HepG2 (cell line): Measurements from ENCODE around the gene RNF11. TPM values are rescaled to one million over a fixed set of nuclear protein-coding genes. Genes with fewer than 3 reads are reported as not detected.
A peak's percentile ranks its signal among the peaks of the same experiment; 100 is the strongest.

Experiments
- CCDC6 ChIP-seq: sonication (generic); formaldehyde crosslinking; IDR thresholded peaks from 2 replicates; pipeline ENCODE4 v1.8.1; 2022; ENCODE audit warnings: mild to moderate bottlenecking, missing genetic modification reagents, moderate library complexity
- FOXC1 ChIP-seq: sonication (generic); formaldehyde crosslinking; IDR thresholded peaks from 2 replicates; pipeline ENCODE4 v1.8.0; 2022; ENCODE audit warnings: mild to moderate bottlenecking, missing genetic modification reagents, borderline replicate concordance
- HDAC1 ChIP-seq: sonication (generic); formaldehyde crosslinking; IDR thresholded peaks from 2 replicates; pipeline ENCODE4 v1.5.1; 2020; ENCODE audit warnings: mild to moderate bottlenecking, missing genetic modification reagents
- HNRNPUL1 ChIP-seq: fragments of 200-400 bp; formaldehyde crosslinking; IDR thresholded peaks from 2 replicates; pipeline ENCODE4 v1.6.1; 2017; ENCODE audit warnings: low read depth, mild to moderate bottlenecking, low read length, moderate library complexity
- KAT8 ChIP-seq: IDR thresholded peaks from 2 replicates; pipeline ENCODE4 v1.6.1; 2016; ENCODE audit warnings: missing genetic modification reagents, missing compliant biosample characterization
- MIER2 ChIP-seq: IDR thresholded peaks from 2 replicates; pipeline ENCODE4 v1.6.1; 2016; ENCODE audit warnings: missing biosample characterization, missing genetic modification reagents
- NRL ChIP-seq: sonication (generic); formaldehyde crosslinking; IDR thresholded peaks from 2 replicates; pipeline ENCODE4 v1.5.0; 2020; ENCODE audit warnings: missing genetic modification reagents, mild to moderate bottlenecking, moderate library complexity, borderline replicate concordance
- SP4 ChIP-seq: sonication (generic); formaldehyde crosslinking; IDR thresholded peaks from 2 replicates; pipeline ENCODE4 v1.8.1; 2023; ENCODE audit warnings: mild to moderate bottlenecking, missing genetic modification reagents
- ZNF7 ChIP-seq: IDR thresholded peaks from 2 replicates; pipeline ENCODE4 v1.6.1; 2016; ENCODE audit warnings: missing biosample characterization, missing genetic modification reagents
- ZSCAN21 ChIP-seq: sonication (generic); formaldehyde crosslinking; IDR thresholded peaks from 2 replicates; pipeline ENCODE4 v1.8.0; 2022; ENCODE audit warnings: mild to moderate bottlenecking, missing genetic modification reagents, moderate library complexity, borderline replicate concordance
- polyA plus RNA-seq, 8 experiments: library from polyadenylated mRNA; depleted of rRNA in 3 of 8; stranded (reverse) in 7 of 8; unstranded in 1 of 8; fragments of >200 nt; fragmentation: Illumina TruSeq in 4 of 8; extraction: Trizol in 4 of 8; gene quantifications; 2 replicates each; pipeline versions ENCODE4 v1.2.1 to v1.2.3, GENCODE V29; 2011 to 2016; ENCODE audit warnings: low read depth in 4 of 8, missing spikeins in 1 of 8, mixed read lengths in 1 of 8; ENCODE audit not compliant: insufficient read depth in 1 of 8
- total RNA-seq, 5 experiments: library from RNA; depleted of rRNA; stranded (reverse); fragments of >200 nt; fragmentation: Illumina TruSeq; extraction: Trizol; gene quantifications; 2 replicates each; pipeline ENCODE4 v1.2.3, GENCODE V29; 2016; ENCODE audit warnings: low read depth in 1 of 5
- TF ChIP-seq, protein P1 (sequence below): sonication (generic); formaldehyde crosslinking; IDR thresholded peaks from 2 replicates; pipeline ENCODE4 v1.8.0; 2022; ENCODE audit warnings: low read depth, missing genetic modification reagents
- TF ChIP-seq, protein P2 (sequence below): sonication (generic); formaldehyde crosslinking; IDR thresholded peaks from 2 replicates; pipeline ENCODE4 v1.8.0; 2022; ENCODE audit warnings: mild to moderate bottlenecking, missing genetic modification reagents
- TF ChIP-seq, protein P3 (sequence below): sonication (generic); formaldehyde crosslinking; IDR thresholded peaks from 2 replicates; pipeline ENCODE4 v1.4.0; 2020; ENCODE audit warnings: mild to moderate bottlenecking, missing genetic modification reagents, borderline replicate concordance
- TF ChIP-seq, protein P4 (sequence below): sonication (generic); formaldehyde crosslinking; IDR thresholded peaks from 2 replicates; pipeline ENCODE4 v1.5.1; 2020; ENCODE audit warnings: missing genetic modification reagents, mild to moderate bottlenecking, borderline replicate concordance
- TF ChIP-seq, protein P5 (sequence below): fragments of 450-650 bp; IDR thresholded peaks from 2 replicates; pipeline ENCODE4 v1.6.1; 2016
- TF ChIP-seq, protein P6 (sequence below): sonication (generic); formaldehyde crosslinking; IDR thresholded peaks from 2 replicates; pipeline ENCODE4 v1.4.0; 2020; ENCODE audit warnings: missing genetic modification reagents

Gene RNF11
- total and polyA plus RNA-seq, 2 of the 13 experiments (the other 11 are each of a cell fraction or from before 2014, with no cell fraction given): 41.2 to 48.8 TPM

DNA sequence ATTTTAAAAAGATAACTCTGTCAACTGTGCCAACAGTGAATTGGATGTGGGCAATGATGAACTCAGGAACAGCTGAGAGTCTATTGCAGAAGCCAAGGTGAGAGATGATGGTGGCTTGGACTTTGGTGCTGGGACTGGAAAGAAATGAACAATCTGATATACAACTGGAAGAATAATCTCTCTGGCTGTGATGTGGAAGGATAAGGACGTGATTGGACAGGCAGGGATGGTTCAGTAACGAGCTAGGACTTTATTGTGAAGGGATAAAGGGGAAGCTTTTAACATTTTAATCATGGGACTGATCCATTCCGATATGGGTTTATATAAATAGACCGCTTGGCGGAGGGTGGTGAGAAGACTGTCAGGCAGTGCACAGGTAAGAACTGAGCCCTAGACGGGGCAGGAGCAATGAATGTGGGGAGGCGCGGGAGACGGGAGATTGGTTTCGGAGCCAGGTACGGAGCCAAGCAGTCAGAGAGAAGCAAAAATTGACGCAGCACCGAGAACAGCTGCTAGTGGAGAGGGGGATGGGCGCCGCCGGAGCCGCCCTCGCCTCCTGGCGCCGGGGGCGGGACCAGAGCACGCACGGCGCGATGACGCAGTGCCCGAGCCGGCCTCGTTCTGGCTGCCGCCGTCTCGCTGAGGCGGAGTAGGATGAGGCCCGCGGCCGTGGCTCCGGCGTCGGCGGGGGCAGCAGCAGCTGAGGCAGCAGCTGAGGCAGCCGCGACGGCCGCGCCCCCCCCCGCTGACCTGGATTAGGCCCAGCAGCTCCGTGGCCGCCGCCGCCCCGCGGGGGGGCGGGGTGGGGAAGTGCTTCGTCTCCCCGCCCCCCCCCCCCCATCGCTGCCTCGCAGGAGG, at the start of gene RNF11 (continued):
- TF ChIP-seq, protein P1, sequence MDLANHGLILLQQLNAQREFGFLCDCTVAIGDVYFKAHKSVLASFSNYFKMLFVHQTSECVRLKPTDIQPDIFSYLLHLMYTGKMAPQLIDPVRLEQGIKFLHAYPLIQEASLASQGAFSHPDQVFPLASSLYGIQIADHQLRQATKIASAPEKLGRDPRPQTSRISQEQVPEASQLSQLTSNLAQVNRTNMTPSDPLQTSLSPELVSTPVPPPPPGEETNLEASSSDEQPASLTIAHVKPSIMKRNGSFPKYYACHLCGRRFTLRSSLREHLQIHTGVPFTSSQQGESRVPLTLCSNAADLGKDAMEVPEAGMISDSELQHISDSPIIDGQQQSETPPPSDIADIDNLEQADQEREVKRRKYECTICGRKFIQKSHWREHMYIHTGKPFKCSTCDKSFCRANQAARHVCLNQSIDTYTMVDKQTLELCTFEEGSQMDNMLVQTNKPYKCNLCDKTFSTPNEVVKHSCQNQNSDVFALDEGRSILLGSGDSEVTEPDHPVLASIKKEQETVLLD: peak; percentile 76
- TF ChIP-seq, protein P2, sequence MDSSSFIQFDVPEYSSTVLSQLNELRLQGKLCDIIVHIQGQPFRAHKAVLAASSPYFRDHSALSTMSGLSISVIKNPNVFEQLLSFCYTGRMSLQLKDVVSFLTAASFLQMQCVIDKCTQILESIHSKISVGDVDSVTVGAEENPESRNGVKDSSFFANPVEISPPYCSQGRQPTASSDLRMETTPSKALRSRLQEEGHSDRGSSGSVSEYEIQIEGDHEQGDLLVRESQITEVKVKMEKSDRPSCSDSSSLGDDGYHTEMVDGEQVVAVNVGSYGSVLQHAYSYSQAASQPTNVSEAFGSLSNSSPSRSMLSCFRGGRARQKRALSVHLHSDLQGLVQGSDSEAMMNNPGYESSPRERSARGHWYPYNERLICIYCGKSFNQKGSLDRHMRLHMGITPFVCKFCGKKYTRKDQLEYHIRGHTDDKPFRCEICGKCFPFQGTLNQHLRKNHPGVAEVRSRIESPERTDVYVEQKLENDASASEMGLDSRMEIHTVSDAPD (CRISPR knock-in tag): no peak
- peak; percentile 85 for TF ChIP-seq ZSCAN21
- TF ChIP-seq KAT8: peak; percentile 77
- TF ChIP-seq, protein P3, sequence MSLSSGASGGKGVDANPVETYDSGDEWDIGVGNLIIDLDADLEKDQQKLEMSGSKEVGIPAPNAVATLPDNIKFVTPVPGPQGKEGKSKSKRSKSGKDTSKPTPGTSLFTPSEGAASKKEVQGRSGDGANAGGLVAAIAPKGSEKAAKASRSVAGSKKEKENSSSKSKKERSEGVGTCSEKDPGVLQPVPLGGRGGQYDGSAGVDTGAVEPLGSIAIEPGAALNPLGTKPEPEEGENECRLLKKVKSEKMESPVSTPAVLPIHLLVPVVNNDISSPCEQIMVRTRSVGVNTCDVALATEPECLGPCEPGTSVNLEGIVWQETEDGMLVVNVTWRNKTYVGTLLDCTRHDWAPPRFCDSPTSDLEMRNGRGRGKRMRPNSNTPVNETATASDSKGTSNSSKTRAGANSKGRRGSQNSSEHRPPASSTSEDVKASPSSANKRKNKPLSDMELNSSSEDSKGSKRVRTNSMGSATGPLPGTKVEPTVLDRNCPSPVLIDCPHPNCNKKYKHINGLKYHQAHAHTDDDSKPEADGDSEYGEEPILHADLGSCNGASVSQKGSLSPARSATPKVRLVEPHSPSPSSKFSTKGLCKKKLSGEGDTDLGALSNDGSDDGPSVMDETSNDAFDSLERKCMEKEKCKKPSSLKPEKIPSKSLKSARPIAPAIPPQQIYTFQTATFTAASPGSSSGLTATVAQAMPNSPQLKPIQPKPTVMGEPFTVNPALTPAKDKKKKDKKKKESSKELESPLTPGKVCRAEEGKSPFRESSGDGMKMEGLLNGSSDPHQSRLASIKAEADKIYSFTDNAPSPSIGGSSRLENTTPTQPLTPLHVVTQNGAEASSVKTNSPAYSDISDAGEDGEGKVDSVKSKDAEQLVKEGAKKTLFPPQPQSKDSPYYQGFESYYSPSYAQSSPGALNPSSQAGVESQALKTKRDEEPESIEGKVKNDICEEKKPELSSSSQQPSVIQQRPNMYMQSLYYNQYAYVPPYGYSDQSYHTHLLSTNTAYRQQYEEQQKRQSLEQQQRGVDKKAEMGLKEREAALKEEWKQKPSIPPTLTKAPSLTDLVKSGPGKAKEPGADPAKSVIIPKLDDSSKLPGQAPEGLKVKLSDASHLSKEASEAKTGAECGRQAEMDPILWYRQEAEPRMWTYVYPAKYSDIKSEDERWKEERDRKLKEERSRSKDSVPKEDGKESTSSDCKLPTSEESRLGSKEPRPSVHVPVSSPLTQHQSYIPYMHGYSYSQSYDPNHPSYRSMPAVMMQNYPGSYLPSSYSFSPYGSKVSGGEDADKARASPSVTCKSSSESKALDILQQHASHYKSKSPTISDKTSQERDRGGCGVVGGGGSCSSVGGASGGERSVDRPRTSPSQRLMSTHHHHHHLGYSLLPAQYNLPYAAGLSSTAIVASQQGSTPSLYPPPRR (CRISPR knock-in tag): no peak
- 0 out of 2 replicates have a peak, but pooled peaks have one; percentile 23 for TF ChIP-seq FOXC1
- TF ChIP-seq, protein P4, sequence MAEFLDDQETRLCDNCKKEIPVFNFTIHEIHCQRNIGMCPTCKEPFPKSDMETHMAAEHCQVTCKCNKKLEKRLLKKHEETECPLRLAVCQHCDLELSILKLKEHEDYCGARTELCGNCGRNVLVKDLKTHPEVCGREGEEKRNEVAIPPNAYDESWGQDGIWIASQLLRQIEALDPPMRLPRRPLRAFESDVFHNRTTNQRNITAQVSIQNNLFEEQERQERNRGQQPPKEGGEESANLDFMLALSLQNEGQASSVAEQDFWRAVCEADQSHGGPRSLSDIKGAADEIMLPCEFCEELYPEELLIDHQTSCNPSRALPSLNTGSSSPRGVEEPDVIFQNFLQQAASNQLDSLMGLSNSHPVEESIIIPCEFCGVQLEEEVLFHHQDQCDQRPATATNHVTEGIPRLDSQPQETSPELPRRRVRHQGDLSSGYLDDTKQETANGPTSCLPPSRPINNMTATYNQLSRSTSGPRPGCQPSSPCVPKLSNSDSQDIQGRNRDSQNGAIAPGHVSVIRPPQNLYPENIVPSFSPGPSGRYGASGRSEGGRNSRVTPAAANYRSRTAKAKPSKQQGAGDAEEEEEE (CRISPR knock-in tag): no peak
- TF ChIP-seq, protein P5, sequence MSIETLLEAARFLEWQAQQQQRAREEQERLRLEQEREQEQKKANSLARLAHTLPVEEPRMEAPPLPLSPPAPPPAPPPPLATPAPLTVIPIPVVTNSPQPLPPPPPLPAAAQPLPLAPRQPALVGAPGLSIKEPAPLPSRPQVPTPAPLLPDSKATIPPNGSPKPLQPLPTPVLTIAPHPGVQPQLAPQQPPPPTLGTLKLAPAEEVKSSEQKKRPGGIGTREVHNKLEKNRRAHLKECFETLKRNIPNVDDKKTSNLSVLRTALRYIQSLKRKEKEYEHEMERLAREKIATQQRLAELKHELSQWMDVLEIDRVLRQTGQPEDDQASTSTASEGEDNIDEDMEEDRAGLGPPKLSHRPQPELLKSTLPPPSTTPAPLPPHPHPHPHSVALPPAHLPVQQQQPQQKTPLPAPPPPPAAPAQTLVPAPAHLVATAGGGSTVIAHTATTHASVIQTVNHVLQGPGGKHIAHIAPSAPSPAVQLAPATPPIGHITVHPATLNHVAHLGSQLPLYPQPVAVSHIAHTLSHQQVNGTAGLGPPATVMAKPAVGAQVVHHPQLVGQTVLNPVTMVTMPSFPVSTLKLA: no peak
- TF ChIP-seq ZNF7 (CRISPR knock-in tag): no peak
- TF ChIP-seq HNRNPUL1: no peak
- TF ChIP-seq, protein P6, sequence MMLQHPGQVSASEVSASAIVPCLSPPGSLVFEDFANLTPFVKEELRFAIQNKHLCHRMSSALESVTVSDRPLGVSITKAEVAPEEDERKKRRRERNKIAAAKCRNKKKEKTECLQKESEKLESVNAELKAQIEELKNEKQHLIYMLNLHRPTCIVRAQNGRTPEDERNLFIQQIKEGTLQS (CRISPR knock-in tag): no peak
- peak; percentile 90 for TF ChIP-seq SP4
- 0 out of 2 replicates have a peak, but pooled peaks have one; percentile 31 for TF ChIP-seq NRL (CRISPR knock-in tag)
- TF ChIP-seq MIER2 (CRISPR knock-in tag): no peak
- TF ChIP-seq HDAC1 (CRISPR knock-in tag): peak; percentile 74
- TF ChIP-seq CCDC6 (CRISPR knock-in tag): 0 out of 2 replicates have a peak, but pooled peaks have one; percentile 22
